Measurements from ENCODE around the gene ANO7. TPM values are rescaled to one million over a fixed set of nuclear protein-coding genes. Genes with fewer than 3 reads are reported as not detected.

ANO7 gene
- total RNA-seq, 1 experiment from 2014 or later: 4.1 TPM

- Mint-ChIP-seq H3K9me3 (ENCODE audit: unreplicated experiment) (no peaks in the 10 kb centered on the region), H3K4me1 (ENCODE audit: low read depth, unreplicated experiment) (peaks cover 6% of the 10 kb centered on the region), H3K27me3 (ENCODE audit: insufficient read depth, unreplicated experiment) (no peaks in the 10 kb centered on the region), H3K27ac (ENCODE audit: unreplicated experiment) (no peak overlapping the region), H3K4me3 (ENCODE audit: unreplicated experiment) (no peak overlapping the region), H3K36me3 (ENCODE audit: insufficient read depth, unreplicated experiment) (peaks cover 94% of the 10 kb centered on the region)
- no peak for TF ChIP-seq CTCF (IDR thresholded peaks at IDR 0.05; ENCODE audit: insufficient read depth in 1 of 2, low read depth in 1 of 2, low read length in 1 of 2, severe bottlenecking in 1 of 2, unreplicated experiment in 1 of 2)
- DNase-seq: no peak
- BruUV-seq (replicated peaks): no TSS peak
- ChIA-PET POLR2A (no interaction called here), CTCF (no interaction called here)
- Histone ChIP-seq H3K4me3 (ENCODE audit: low read depth, low read length) (no peak overlapping the region), H3K9me3 (no peaks in the 10 kb centered on the region), H3K36me3 (ENCODE audit: control insufficient read depth, insufficient read depth, low read length) (0 out of 2 replicates have a peak, but pooled peaks cover 1% of the 10 kb centered on the region), H3K4me1 (no peaks in the 10 kb centered on the region), H3K27me3 (replicated peaks; ENCODE audit: control insufficient read depth, insufficient read depth, low read length) (no peaks in the 10 kb centered on the region)
- intact Hi-C loops (cut with micrococcal nuclease; ENCODE audit: unreplicated experiment): no loop called here
Measured at GRCh38 chr2:241240320-241241004, 52.0 kb downstream of the ANO7 start.

- ChIA-PET CTCF (no interaction called here), POLR2A (no interaction called here)
- BruUV-seq (replicated peaks): no TSS peak
- Mint-ChIP-seq H3K27ac (ENCODE audit: unreplicated experiment) (no peak overlapping the region), H3K4me3 (ENCODE audit: unreplicated experiment) (no peak overlapping the region), H3K4me1 (ENCODE audit: low read depth, unreplicated experiment) (peaks cover 6% of the 10 kb centered on the region), H3K27me3 (ENCODE audit: insufficient read depth, unreplicated experiment) (no peaks in the 10 kb centered on the region), H3K36me3 (ENCODE audit: insufficient read depth, unreplicated experiment) (peaks cover 96% of the 10 kb centered on the region), H3K9me3 (ENCODE audit: unreplicated experiment) (no peaks in the 10 kb centered on the region)
- TF ChIP-seq CTCF (IDR thresholded peaks at IDR 0.05; ENCODE audit: insufficient read depth in 1 of 2, low read depth in 1 of 2, low read length in 1 of 2, severe bottlenecking in 1 of 2, unreplicated experiment in 1 of 2): no peak
- intact Hi-C loops (cut with micrococcal nuclease; ENCODE audit: unreplicated experiment): no loop called here
- Histone ChIP-seq H3K36me3 (ENCODE audit: control insufficient read depth, insufficient read depth, low read length) (0 out of 2 replicates have a peak, but pooled peaks cover 1% of the 10 kb centered on the region), H3K27me3 (replicated peaks; ENCODE audit: control insufficient read depth, insufficient read depth, low read length) (no peaks in the 10 kb centered on the region), H3K4me1 (no peaks in the 10 kb centered on the region), H3K9me3 (no peaks in the 10 kb centered on the region), H3K4me3 (ENCODE audit: low read depth, low read length) (no peak overlapping the region)
- DNase-seq: no peak
Measured at GRCh38 chr2:241241669-241242068, 53.2 kb downstream of the ANO7 start.

- intact Hi-C loops (cut with micrococcal nuclease; ENCODE audit: unreplicated experiment): no loop called here
- Mint-ChIP-seq H3K4me3 (ENCODE audit: unreplicated experiment) (no peak overlapping the region), H3K36me3 (ENCODE audit: insufficient read depth, unreplicated experiment) (peaks cover 98% of the 10 kb centered on the region), H3K27ac (ENCODE audit: unreplicated experiment) (no peak overlapping the region), H3K9me3 (ENCODE audit: unreplicated experiment) (no peaks in the 10 kb centered on the region), H3K4me1 (ENCODE audit: low read depth, unreplicated experiment) (no peaks in the 10 kb centered on the region), H3K27me3 (ENCODE audit: insufficient read depth, unreplicated experiment) (no peaks in the 10 kb centered on the region)
- ChIA-PET POLR2A (no interaction called here), CTCF (no interaction called here)
- no peak for DNase-seq
- Histone ChIP-seq H3K4me3 (ENCODE audit: low read depth, low read length) (no peak overlapping the region), H3K36me3 (ENCODE audit: control insufficient read depth, insufficient read depth, low read length) (peaks cover 3% of the 10 kb centered on the region; the same call in 1 of the 2 replicates), H3K27me3 (replicated peaks; ENCODE audit: control insufficient read depth, insufficient read depth, low read length) (no peaks in the 10 kb centered on the region), H3K4me1 (no peaks in the 10 kb centered on the region), H3K9me3 (no peaks in the 10 kb centered on the region)
- no TSS peak for BruUV-seq (replicated peaks)
- no peak for TF ChIP-seq CTCF (IDR thresholded peaks at IDR 0.05; ENCODE audit: insufficient read depth in 1 of 2, low read depth in 1 of 2, low read length in 1 of 2, severe bottlenecking in 1 of 2, unreplicated experiment in 1 of 2)
Measured at GRCh38 chr2:241242306-241242705, 53.8 kb downstream of the ANO7 start.

Data from Caco-2 (cell line).